ENCODE measurements around the gene EML4.

Gene EML4

GRCh38 chr2:42244520-42244919 is 75.4 kb downstream of the EML4 start:
- Histone ChIP-seq H3K9me2 (replicated peaks; ENCODE audit: low read depth, low read length) (no peaks in the 10 kb centered on the region), H2AFZ (ENCODE audit: low read length) (no peak overlapping the region), H3F3A (ENCODE audit: low read depth) (no peaks in the 10 kb centered on the region), H3K36me3 (ENCODE audit: insufficient read depth, low read length) (peaks cover 21% of the 10 kb centered on the region; the same call in 1 of the 2 replicates), H4K20me1 (ENCODE audit: insufficient read depth, low read length, poor library complexity, severe bottlenecking) (peaks cover 3% of the 10 kb centered on the region), H3K79me2 (ENCODE audit: insufficient read depth, low read length) (peaks cover 34% of the 10 kb centered on the region), H3K9ac (ENCODE audit: low read depth, low read length, poor library complexity, severe bottlenecking) (no peak overlapping the region), H3K27me3 (ENCODE audit: insufficient read depth, low read length, poor library complexity, severe bottlenecking) (no peaks in the 10 kb centered on the region), H3K9me3 (ENCODE audit: insufficient read depth, low read depth, low read length) (no peaks in the 10 kb centered on the region), H3K4me3 (ENCODE audit: low read length, poor library complexity, severe bottlenecking) (no peak overlapping the region), H3K4me2 (ENCODE audit: low read depth, low read length, poor library complexity, severe bottlenecking) (no peak overlapping the region), H3K4me1 (ENCODE audit: insufficient read depth, low read length, poor library complexity, severe bottlenecking) (no peaks in the 10 kb centered on the region)
- no peak for TF ChIP-seq CTCF (conservative IDR thresholded peaks at IDR 0.05; ENCODE audit: low read length)
- TF ChIP-seq EZH2phosphoT487 (IDR thresholded peaks at IDR 0.05; ENCODE audit: borderline replicate concordance) = no peak

GRCh38 chr2:42245396-42245795 is 76.2 kb downstream of the EML4 start:
- no peaks in the 10 kb centered on the region for H3K27me3 ChIP-seq (ENCODE audit: insufficient read depth, low read length, poor library complexity, severe bottlenecking)
- H3K9me3 ChIP-seq (ENCODE audit: insufficient read depth, low read depth, low read length) = no peaks in the 10 kb centered on the region
- H3K4me2 ChIP-seq (ENCODE audit: low read depth, low read length, poor library complexity, severe bottlenecking) = no peak overlapping the region
- no peak overlapping the region for H3K9ac ChIP-seq (ENCODE audit: low read depth, low read length, poor library complexity, severe bottlenecking)
- H3K9me2 ChIP-seq (replicated peaks; ENCODE audit: low read depth, low read length) = no peaks in the 10 kb centered on the region
- H3K36me3 ChIP-seq (ENCODE audit: insufficient read depth, low read length) = peaks cover 21% of the 10 kb centered on the region; the same call in 1 of the 2 replicates
- TF ChIP-seq EZH2phosphoT487 (IDR thresholded peaks at IDR 0.05; ENCODE audit: borderline replicate concordance) (no peak), CTCF (conservative IDR thresholded peaks at IDR 0.05; ENCODE audit: low read length) (no peak)
- no peak overlapping the region for H2AFZ ChIP-seq (ENCODE audit: low read length)
- H3K4me1 ChIP-seq (ENCODE audit: insufficient read depth, low read length, poor library complexity, severe bottlenecking) = no peaks in the 10 kb centered on the region
- H3K4me3 ChIP-seq (ENCODE audit: low read length, poor library complexity, severe bottlenecking) = no peak overlapping the region
- H3K79me2 ChIP-seq (ENCODE audit: insufficient read depth, low read length) = peaks cover 31% of the 10 kb centered on the region
- H4K20me1 ChIP-seq (ENCODE audit: insufficient read depth, low read length, poor library complexity, severe bottlenecking) = peaks cover 3% of the 10 kb centered on the region
- H3F3A ChIP-seq (ENCODE audit: low read depth) = no peaks in the 10 kb centered on the region

- TF ChIP-seq EZH2phosphoT487 (IDR thresholded peaks at IDR 0.05; ENCODE audit: borderline replicate concordance) = no peak
- no peak for TF ChIP-seq CTCF (conservative IDR thresholded peaks at IDR 0.05; ENCODE audit: low read length)
- H3K27me3 ChIP-seq (ENCODE audit: insufficient read depth, low read length, poor library complexity, severe bottlenecking) = no peaks in the 10 kb centered on the region
- H3K36me3 ChIP-seq (ENCODE audit: insufficient read depth, low read length) = peaks cover 26% of the 10 kb centered on the region; the same call in 1 of the 2 replicates
- peaks cover 3% of the 10 kb centered on the region for H4K20me1 ChIP-seq (ENCODE audit: insufficient read depth, low read length, poor library complexity, severe bottlenecking)
- peaks cover 25% of the 10 kb centered on the region for H3K79me2 ChIP-seq (ENCODE audit: insufficient read depth, low read length)
- no peak overlapping the region for H3K4me2 ChIP-seq (ENCODE audit: low read depth, low read length, poor library complexity, severe bottlenecking)
- no peak overlapping the region for H3K9ac ChIP-seq (ENCODE audit: low read depth, low read length, poor library complexity, severe bottlenecking)
- H3F3A ChIP-seq (ENCODE audit: low read depth) = no peaks in the 10 kb centered on the region
- no peak overlapping the region for H2AFZ ChIP-seq (ENCODE audit: low read length)
- no peaks in the 10 kb centered on the region for H3K4me1 ChIP-seq (ENCODE audit: insufficient read depth, low read length, poor library complexity, severe bottlenecking)
- no peaks in the 10 kb centered on the region for H3K9me2 ChIP-seq (replicated peaks; ENCODE audit: low read depth, low read length)
- no peak overlapping the region for H3K4me3 ChIP-seq (ENCODE audit: low read length, poor library complexity, severe bottlenecking)
- H3K9me3 ChIP-seq (ENCODE audit: insufficient read depth, low read depth, low read length) = no peaks in the 10 kb centered on the region
Observed at GRCh38 chr2:42246562-42246961, 77.4 kb downstream of the EML4 start.
